Epithelial cell of proximal tubule (primary cell): ENCODE results near the gene ARHGAP25. TPM values are rescaled to one million over a fixed set of nuclear protein-coding genes. Genes with fewer than 3 reads are reported as not detected.

Experiments used
- DNase-seq: peaks from one replicate; pipeline ENCODE4 v3.0.0-alpha.2; 2011; ENCODE audit warnings: low read depth
- H3K4me3 ChIP-seq: 2 replicates; pipeline ENCODE4 v1.5.1; 2011; ENCODE audit warnings: low read depth, mild to moderate bottlenecking, low read length
- CTCF ChIP-seq: conservative IDR thresholded peaks from 2 replicates; pipeline ENCODE4 v1.5.1; 2012; ENCODE audit warnings: low read depth, mild to moderate bottlenecking, low read length
- total RNA-seq: library from RNA; depleted of rRNA; stranded (reverse); fragments of >200 nt; gene quantifications from 2 replicates; pipeline ENCODE4 v1.2.3, GENCODE V29; 2015

Gene ARHGAP25
- total RNA-seq, 1 donor from 2014 or later = not detected

- H3K4me3 ChIP-seq = no peak overlapping the region
- DNase-seq = no peak
- TF ChIP-seq CTCF = no peak
Measured at GRCh38 chr2:68827666-68828065, 93.1 kb downstream of the ARHGAP25 start.

GRCh38 chr2:68828887-68829708, 94.5 kb downstream of the ARHGAP25 start:
- peak; percentile 80 for DNase-seq
- no peak overlapping the region for H3K4me3 ChIP-seq
- no peak for TF ChIP-seq CTCF

- no peak for TF ChIP-seq CTCF
- no peak overlapping the region for H3K4me3 ChIP-seq
- DNase-seq = no peak
Measured at GRCh38 chr2:68829749-68830148, 95.1 kb downstream of the ARHGAP25 start.

GRCh38 chr2:68831686-68832232, 97.1 kb downstream of the ARHGAP25 start:
- no peak for DNase-seq
- TF ChIP-seq CTCF = no peak
- no peak overlapping the region for H3K4me3 ChIP-seq

GRCh38 chr2:68832233-68832869, 97.7 kb downstream of the ARHGAP25 start:
- DNase-seq = peak; percentile 91
- no peak for TF ChIP-seq CTCF
- H3K4me3 ChIP-seq = no peak overlapping the region

GRCh38 chr2:68833162-68833561, 98.6 kb downstream of the ARHGAP25 start:
- no peak overlapping the region for H3K4me3 ChIP-seq
- no peak for DNase-seq
- TF ChIP-seq CTCF = no peak
